Mucosa of descending colon (tissue), 3 donors: ENCODE data around the gene FBXL13. TPM values are rescaled to one million over a fixed set of nuclear protein-coding genes. Genes with fewer than 3 reads are reported as not detected.
"Not testable (repeated sequence)": the region's sequence is repeated elsewhere in the genome, so short reads cannot be mapped to it uniquely, and the experiment has no call there.

ENCODE experiments used
- ATAC-seq: fragments of 200-7000 bp; cut with Tn5 transposase; one replicate; pipeline ENCODE4 v1.9.1; 2020; ENCODE audit warnings: mild to moderate bottlenecking, moderate library complexity
- DNase-seq, 3 donors: peaks; one replicate each; pipeline ENCODE4 v3.0.0-alpha.2; 2020
- H3K36me3 ChIP-seq: fragments of 200-600 bp; one replicate; pipeline ENCODE4 v1.8.0; 2021; ENCODE audit warnings: low read depth, mild to moderate bottlenecking
- H3K4me1 ChIP-seq: fragments of 200-600 bp; one replicate; pipeline ENCODE4 v1.8.0; 2021; ENCODE audit warnings: low read depth, mild to moderate bottlenecking
- H3K4me3 ChIP-seq: fragments of 200-600 bp; one replicate; pipeline ENCODE4 v1.8.0; 2021; ENCODE audit warnings: mild to moderate bottlenecking
- H3K9me3 ChIP-seq: fragments of 200-600 bp; one replicate; pipeline ENCODE4 v1.8.0; 2021; ENCODE audit warnings: mild to moderate bottlenecking
- CTCF ChIP-seq: fragments of 200-600 bp; IDR thresholded peaks from one replicate; pipeline ENCODE4 v1.8.0; 2022; ENCODE audit warnings: antibody characterized with exemption, mild to moderate bottlenecking
- intact Hi-C, 2 donors: fragments of 100-400 bp; cut with DNase I in 1 of 2; cut with micrococcal nuclease in 1 of 2; formaldehyde crosslinking; loops; one replicate each; pipeline versions ENCODE4 v1.11.0 to v1.11.1; 2022; cut with DNase I, micrococcal nuclease
- total RNA-seq, 3 donors: library from RNA; stranded (reverse); fragmentation: NEBNext Ultra II Directional in 2 of 3; extraction: Animal tissue kit (Norgen Biotek cat#: 25700) in 2 of 3; gene quantifications; one replicate each; pipeline versions ENCODE4 v1.2.1 to v1.2.4, GENCODE V29; 2021 to 2023
- donor health status: DM: no; HTN: no; CAD: no; lungs with moderate emphysema.
- donor health status: DM: no; HTN: no; CAD: no.
- donor health status: DM: no; HTN: yes; CAD: no.

The FBXL13 gene
- total RNA-seq, 3 donors from 2014 or later, result 0.65 to 1.8 (median 0.78) TPM

- H3K9me3 ChIP-seq, result no peaks in the 10 kb centered on the region
- DNase-seq, result no peak
- H3K36me3 ChIP-seq, result no peaks in the 10 kb centered on the region
- no peak for ATAC-seq
- TF ChIP-seq CTCF, result no peak
- no peak overlapping the region for H3K4me3 ChIP-seq
- no peaks in the 10 kb centered on the region for H3K4me1 ChIP-seq
- intact Hi-C loops, result no loop called here
These were observed 23.1 kb downstream of the FBXL13 start for GRCh38 chr7:103051519-103051918.

- no peak for DNase-seq
- TF ChIP-seq CTCF, result no peak
- Histone ChIP-seq H3K4me3 (no peak overlapping the region), H3K9me3 (no peaks in the 10 kb centered on the region), H3K4me1 (no peaks in the 10 kb centered on the region), H3K36me3 (no peaks in the 10 kb centered on the region)
- intact Hi-C loops, result no loop called here
- ATAC-seq, result no peak
These were observed 25.8 kb downstream of the FBXL13 start for GRCh38 chr7:103048833-103049232.

- not testable (repeated sequence) for ATAC-seq
These were observed 32.8 kb downstream of the FBXL13 start for GRCh38 chr7:103041815-103042214.

GRCh38 chr7:103037823-103038739 lies 36.5 kb downstream of the FBXL13 start:
- DNase-seq, result peak in 1 of 3 donors; percentile 8
- ATAC-seq, H3K4me1 ChIP-seq, intact Hi-C loops, H3K4me3 ChIP-seq, H3K9me3 ChIP-seq, H3K36me3 ChIP-seq: not testable (repeated sequence)

More at GRCh38 chr7:103041815-103042214, 32.8 kb downstream of the FBXL13 start:
- H3K36me3 ChIP-seq, DNase-seq, H3K9me3 ChIP-seq, intact Hi-C loops, H3K4me3 ChIP-seq, H3K4me1 ChIP-seq: not testable (repeated sequence)

GRCh38 chr7:103037476-103037822 lies 37.1 kb downstream of the FBXL13 start:
- Histone ChIP-seq H3K9me3 (peaks cover 2% of the 10 kb centered on the region), H3K4me3 (no peak overlapping the region), H3K36me3 (no peaks in the 10 kb centered on the region), H3K4me1 (no peaks in the 10 kb centered on the region)
- no peak for ATAC-seq
- intact Hi-C loops, result no loop called here
- no peak for TF ChIP-seq CTCF
- DNase-seq, result no peak

- H3K4me1 ChIP-seq, H3K9me3 ChIP-seq, intact Hi-C loops, H3K36me3 ChIP-seq, H3K4me3 ChIP-seq, DNase-seq, ATAC-seq: not testable (repeated sequence)
These were observed 40.3 kb downstream of the FBXL13 start for GRCh38 chr7:103034318-103034717.

GRCh38 chr7:103031781-103032180 lies 42.8 kb downstream of the FBXL13 start:
- no peak for TF ChIP-seq CTCF
- no peaks in the 10 kb centered on the region for H3K36me3 ChIP-seq
- ATAC-seq (no peak), DNase-seq (no peak)
- H3K4me3 ChIP-seq, result no peak overlapping the region
- no peaks in the 10 kb centered on the region for H3K4me1 ChIP-seq
- intact Hi-C loops, result no loop called here
- H3K9me3 ChIP-seq, result no peaks in the 10 kb centered on the region
